GM19193 (cell line): ENCODE results near the gene XPO5.

Experiments used
- POLR2A ChIP-seq: IDR thresholded peaks from 4 replicates; pipeline ENCODE4 v1.6.1; 2011; ENCODE audit not compliant: insufficient read depth, insufficient read length; ENCODE audit errors: extremely low read depth

The XPO5 gene

DNA sequence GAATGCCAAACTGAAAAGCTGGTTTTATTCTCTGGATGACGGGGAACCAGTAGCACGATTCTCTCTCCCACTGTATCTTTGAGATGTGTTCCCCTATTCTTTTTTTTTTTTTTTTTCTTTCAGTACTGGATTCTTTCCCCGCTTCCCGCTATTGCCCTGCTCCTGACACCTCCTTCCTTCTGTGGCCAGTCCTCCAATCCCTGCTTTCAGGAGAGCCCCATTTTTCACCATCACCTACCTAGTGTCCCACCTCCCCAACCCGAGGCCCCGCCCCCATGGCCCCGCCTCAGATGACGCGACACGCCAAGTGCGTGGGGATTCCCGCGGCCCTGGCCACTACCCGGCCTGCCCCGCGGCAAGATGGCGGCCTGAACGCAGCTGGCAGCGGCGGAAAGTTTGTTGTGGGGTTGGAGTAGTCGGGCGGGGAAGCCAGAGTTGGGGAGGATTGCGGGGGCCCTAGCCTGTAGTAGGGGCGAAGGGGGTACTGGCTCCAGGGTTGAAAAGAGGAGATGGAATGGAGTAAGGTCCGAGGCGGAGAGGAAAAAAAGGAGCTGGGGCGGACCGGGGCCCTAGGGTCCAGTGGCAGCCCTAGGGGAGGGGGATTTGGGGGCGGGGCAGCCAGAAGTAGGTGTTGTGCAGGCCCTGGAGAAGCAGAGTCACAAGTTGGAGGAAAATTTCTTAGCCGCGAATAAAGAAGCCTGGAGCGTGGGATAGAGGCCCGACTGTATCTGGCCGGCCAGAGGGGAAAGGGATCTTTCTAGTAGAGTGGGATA is 98.4 kb downstream of the XPO5 start, which contains the start of gene TJAP1:
TJAP1 (plus strand) TSS at position 336 of the 773 bp plus-strand sequence. CDS start 21,432 bp downstream, outside the sequence.
- peak; percentile 91 for TF ChIP-seq POLR2A

- TF ChIP-seq POLR2A = no peak
These were observed 99.1 kb downstream of the XPO5 start for GRCh38 chr6:43476746-43477145.

DNA sequence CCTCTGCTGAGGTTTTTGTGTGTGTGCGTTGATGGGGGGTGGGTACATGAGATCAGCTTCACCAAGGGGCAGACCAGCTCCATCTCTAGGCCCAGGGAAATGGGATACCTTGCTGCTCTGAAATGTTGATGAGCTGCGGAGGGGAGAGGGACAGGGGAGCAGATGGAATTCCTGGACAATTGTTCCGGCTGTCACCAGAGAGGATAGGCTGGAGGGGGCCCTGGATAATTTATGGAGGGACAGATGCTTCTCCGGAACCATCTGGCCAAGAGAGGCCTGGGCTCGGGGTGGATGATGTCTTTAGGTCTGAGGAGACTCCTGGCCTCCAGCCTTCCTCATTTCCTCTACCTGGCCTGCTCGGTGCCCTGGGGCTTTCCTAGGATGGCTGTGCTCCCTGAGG is 100.3 kb downstream of the XPO5 start:
- TF ChIP-seq POLR2A = no peak

DNA sequence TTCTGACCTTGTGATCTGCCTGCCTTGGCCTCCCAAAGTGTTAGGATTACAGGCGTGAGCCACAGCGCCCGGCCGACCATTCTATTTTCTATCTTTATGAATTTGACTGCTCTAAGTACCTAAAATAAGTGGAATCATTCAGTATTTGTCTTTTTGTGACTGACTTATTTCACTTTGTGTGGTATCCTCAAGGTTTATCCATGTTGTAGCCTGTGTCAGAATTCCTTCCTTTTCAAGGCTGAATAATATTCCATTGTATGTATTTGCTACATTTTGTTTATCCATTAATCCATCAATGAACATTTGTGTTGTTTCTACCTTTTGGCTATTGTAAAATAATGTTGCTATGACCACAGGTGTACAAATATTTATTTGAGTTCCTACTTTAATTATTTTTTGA is 103.3 kb downstream of the XPO5 start:
- no peak for TF ChIP-seq POLR2A
